ENCODE data around the gene SLC5A7.

Gene SLC5A7

DNA sequence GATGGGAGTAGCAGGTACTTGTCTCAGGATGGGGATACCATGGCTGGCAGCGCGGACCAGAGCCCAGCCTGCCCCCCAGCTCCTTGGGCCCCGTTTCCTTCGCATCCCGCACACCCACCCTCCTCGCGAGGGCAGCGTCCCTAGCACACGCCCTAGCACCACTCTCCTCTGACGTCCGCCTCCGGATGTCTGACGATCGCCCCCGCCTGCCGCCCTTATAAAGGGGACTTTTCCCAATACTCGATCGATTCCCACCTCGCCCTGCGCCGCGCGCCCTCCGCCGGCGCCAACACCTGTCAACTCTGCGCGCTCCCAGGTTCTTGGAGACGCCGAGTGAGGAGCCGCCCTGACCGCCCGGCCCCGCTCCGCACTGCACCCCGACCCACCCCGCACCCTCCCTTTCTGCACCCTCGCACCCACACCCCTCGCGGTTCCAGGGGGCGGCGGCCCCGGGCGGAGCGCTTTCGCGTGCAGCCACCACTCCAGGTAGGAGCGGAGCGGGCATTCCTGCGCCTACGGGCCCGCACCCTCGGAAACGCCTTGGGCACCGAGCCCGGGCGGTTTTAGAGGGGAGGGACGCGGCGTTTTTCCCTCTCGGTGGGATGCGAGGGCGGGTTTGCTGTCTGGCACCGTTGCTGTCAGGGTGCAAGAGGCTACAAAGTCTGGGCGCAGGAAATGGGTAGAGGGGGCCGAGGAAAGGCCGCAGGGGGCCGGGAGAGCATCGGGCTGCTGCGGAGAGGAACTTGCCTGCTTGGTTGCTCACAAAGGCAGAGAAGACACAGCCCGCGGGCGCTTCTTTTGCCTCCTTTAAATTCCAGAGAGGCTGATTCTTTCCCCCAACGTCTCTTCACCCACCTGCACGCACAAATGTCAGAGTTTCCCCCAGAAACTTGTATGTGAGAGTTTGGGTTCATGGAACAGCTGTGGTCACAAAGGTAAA lies at the start of gene SLC5A7:
TSS of gene SLC5A7 (plus strand) at position 247 of the 940 bp plus-strand sequence. CDS start 1,632 bp downstream, outside the sequence.
- DNase-seq: no peak

DNA sequence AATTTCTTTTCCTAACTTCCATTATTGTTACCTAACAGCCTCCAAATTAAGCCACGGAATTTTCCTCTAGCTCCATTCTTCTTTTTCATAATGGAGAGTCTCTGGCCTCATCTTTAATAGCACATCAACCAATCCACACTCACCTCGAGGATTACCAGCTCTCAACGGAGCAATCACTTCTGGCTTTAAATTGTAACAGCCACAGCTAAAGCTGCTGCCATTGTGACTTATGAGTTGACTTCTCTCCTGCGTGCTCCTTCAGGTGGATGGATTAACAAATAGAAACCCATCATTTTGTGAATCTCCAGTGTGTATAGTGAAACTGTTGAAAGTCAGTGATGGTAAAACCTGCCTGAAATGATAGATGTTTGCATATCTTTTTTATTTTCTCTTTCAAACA lies 24.9 kb upstream of the SLC5A7 start:
- no peak for DNase-seq

DNA sequence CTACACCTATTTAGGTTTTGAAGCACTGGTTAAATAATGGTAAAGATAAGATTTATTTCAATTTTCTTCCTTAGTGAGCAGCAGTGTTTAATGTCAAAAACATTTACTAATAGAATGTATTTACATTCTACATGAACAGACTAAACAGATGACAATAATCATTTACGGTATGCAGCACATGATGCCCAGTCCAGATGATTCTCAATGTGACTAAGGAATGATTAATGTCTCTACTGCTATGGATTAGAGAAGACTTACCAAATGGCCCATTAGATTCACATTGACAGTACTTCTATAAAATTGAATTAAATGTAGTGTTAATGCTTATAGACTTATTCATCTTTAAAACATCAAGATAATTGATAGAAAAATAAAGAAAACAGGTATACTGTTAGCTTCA lies 22.1 kb upstream of the SLC5A7 start:
- no peak for DNase-seq

DNA sequence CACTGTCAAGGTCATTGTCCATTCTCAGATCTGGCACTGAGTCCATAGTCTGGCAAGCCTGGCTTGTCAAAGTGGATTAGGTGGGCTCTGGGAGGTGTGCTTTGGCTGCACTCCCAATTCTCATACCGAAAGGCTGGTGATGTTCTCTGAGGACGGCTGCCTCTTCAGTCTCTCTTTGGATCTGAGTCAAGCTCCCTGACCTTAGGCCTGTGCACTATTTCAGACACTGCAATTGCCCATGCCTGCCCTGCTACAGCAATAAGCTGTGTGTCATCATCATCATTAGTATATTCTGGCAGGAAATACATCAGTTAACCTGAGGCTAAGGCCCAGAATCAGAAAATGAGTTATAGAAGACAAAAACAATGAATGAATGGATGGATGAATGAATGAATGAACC lies 1.6 kb upstream of the SLC5A7 start:
- no peak for DNase-seq

DNA sequence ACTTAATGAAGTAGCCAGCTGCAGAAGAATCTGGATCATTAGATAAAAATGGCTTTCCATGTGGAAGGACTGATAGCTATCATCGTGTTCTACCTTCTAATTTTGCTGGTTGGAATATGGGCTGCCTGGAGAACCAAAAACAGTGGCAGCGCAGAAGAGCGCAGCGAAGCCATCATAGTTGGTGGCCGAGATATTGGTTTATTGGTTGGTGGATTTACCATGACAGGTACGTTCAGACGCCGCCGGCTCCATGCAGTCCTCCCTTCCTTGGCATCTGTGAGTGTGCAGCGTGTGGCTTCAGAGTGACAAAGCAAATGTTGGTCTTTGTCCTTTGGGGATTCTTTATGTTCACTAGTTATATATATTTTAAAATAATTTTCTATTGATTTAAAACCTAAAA lies 1.8 kb downstream of the SLC5A7 start:
- DNase-seq: no peak

DNA sequence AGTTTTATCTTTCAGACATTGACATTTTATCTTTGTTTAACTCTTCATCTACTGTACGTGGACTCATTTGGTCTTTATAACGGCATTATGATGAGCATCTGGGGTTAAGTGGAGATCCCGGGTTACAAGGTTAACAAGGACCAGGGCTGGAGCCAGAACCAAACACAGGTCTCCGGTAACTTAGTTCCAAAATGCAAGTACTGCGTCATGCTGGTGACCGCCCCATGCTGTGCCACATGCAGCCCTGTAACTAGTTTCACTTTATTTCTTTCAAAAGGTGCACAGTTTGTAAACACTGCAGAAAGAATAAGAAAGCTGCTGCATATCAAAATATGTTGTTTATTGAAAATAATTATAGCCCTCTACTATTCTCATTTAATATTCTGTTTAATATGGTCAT lies 3.1 kb downstream of the SLC5A7 start:
- DNase-seq: no peak

DNA sequence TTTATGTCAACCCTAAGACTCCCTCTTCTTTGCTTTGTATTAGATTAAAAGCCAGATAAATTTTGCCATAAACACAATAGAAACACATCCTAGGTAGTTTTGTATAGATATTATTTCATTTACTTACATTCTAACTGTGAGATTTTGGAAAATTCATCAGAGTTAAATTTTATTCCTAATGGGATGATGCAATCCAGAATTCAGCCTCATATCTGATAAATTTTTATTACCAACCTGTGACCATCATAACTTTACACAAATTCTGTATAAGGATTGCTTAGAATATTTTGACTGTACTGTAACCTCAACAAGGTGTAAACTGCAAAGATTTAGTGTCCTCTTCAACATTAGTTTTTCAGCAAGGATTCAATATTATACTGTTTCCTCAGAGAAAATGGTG lies 4.4 kb downstream of the SLC5A7 start:
- DNase-seq: no peak

DNA sequence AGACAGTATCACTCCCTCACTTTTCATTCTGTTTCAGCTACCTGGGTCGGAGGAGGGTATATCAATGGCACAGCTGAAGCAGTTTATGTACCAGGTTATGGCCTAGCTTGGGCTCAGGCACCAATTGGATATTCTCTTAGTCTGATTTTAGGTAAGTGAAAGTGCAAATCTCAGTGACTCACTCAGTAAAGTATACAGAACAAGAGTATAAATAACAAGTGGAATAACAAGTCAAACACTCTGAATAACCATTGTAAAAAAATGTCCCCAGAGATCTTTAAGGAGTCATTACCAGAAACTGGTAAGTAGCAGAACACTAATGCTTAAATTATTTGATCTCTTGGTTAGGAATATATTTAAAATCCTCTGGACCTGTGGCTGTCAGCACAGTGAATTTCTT lies 5.7 kb downstream of the SLC5A7 start:
- DNase-seq: no peak

DNA sequence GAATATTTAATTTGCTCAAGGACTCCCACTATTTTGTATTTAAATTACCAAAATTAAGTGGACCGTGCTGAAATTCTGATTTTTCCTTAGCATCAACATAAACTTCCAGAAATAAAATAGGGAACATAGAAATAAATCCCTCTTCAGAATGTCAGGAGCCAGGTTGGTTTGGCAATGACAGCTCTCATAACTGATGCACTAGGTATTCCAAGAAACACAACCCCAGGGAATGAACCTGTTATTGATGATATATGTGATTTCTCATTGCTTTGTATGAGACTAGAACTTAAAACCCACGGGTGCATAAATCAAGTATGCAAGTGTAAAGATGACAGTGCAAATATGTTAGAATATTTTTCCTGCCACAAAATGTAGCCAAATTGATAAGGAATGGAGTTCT lies 12.8 kb downstream of the SLC5A7 start:
- DNase-seq: no peak

DNA sequence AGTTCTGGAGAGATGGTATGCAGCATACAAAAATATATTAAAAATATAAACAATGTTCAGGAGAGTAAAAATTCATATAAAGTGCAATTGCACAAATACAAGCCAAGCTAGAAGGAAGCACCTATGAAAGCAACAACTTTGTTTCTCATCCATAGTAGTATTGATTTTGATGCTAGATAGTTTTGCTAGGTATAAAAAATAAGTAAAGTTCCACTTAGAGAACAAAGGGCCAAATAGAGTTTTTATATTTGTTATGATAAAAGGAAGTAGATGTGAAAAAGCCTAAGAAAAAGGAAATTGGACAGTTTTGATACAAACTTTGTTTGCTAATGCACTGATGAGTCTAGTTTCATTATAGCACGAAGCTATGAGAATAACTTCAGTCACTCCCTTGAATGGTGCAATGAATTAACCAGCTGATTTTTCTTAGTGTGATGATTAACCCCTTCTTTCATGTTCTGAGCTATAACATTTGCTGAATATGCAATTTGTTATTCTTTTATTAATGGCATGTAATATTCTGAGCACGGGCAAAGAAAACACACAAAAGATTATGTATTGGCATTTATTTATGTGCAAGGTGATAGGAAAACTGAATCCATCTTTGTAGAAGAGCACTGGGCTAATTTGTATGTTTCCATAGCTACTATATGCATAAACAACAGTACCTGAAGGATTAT lies 24.7 kb downstream of the SLC5A7 start:
- DNase-seq: no peak

DNA sequence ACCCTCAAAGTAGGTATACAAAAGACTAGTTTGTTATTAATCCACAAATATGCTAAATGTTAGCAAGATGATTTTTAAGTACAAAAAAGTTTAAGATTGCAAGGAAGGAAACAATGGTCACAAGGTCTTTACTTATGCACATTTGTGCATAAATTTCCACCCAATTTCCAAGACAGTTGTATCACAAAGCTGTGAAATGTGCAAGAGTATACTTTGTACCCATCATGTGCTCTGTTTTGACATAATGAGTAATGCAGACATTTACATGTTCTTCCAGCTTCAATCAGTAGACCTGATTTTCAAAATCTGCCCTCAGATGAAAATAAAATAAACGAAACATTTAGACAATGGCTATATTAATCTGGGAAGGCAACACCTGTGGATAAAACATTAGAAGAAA lies 27.0 kb downstream of the SLC5A7 start:
- no peak for DNase-seq

DNA sequence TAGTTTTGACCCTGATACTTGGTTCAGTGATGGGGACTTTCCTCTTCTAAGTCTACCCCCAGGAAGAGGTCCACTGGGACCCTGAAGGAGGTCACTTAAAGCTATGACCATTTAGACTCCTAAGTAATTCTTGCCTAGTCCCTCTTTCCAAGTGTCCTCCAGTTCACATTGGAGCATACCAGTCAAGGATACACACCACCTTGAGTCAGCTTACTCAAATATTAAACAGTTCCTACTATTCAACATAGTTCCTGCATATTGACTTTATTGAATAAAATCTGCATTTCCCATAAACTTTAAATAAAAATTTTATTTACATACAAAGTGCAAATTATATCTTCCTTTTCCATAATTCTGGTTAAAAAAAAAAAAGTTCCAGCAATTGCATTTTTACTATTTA lies 36.3 kb downstream of the SLC5A7 start:
- DNase-seq: no peak

DNA sequence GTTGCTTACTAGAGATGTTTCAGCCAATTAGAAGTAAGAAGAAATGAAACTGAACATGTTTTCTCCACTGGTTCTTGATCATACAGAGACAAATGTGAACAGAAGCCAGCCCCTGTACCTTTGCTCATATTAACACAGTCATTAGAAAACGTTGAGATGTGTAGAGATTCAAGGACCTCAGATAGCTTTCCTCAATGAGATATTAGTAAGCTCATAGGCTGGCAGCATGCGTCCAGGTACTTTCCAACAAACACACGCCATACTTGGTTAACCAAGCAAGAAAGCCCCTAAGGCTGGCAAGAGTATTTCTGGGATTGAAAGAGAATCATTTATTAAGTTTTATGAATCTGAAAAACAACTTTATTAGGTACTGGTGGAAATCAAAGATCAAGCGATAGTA lies 37.5 kb downstream of the SLC5A7 start:
- no peak for DNase-seq

DNA sequence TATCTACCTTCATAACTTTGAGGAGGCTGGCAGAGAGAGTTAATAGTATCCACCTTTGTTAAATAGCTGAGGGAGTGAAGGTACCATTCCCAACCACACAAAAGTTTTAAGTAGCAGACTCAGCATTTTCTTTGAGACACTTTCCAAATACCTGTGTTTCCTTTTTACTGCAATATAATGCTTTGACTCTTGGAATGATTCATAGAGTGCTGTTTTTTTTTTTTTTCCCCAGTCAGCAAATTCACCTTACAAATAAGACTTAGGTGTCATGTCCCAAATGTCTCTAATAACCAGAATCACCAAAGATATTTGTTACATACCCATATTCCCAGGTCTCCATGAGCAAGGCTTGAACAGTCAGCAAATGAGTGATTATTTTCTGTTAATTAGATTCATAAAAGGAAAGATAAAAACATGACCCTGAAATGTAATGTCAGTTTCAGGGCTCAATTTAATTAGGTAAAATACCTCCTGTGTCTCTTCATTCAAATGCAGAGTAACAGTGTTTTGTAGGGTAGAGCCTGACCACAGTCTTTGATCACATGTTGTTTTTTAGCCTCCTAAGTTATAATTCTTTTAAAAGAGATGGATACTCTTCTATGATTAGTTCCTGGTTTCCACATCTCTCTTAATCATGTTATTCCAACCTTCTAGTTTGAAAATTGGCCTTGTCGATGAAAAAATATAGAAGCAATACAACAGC lies 39.9 kb downstream of the SLC5A7 start:
- DNase-seq: no peak

DNA sequence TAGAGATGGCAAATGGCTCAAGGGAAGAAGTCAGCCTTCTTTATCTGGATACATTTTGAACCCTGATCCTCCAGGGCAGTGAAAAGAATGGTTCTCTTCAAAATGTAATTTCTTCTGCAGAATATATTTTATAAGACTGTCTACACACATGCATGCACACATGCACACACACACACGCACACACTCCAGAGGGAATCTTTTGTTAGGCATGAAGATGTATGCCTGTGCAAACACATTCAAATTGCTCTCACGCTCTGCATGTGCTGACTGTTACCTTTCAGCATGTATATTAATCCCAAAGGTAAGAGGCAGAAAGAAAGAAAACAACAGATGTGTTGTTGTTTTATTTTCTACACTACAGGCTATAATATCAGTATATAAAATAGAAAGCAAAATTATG lies 43.2 kb downstream of the SLC5A7 start:
- DNase-seq: no peak

DNA sequence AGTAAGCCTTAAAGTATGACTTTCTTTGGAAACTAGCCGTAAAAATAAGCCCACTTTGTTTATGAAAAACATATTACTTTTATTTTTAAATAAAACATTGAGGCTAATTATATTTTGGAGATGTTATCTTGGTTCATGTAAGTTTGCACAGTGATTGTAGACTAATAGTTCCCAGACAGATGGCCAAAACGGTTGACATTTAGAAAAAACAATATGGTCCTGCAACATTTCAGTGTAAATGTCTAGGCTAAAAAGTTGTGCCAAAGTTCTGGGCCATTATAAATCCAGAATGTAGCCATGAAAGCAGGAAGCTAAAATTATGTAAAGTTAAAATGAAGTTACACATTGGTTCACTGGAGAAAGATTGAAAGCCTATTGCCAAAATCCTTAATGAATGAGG lies 43.6 kb downstream of the SLC5A7 start:
- no peak for DNase-seq

DNA sequence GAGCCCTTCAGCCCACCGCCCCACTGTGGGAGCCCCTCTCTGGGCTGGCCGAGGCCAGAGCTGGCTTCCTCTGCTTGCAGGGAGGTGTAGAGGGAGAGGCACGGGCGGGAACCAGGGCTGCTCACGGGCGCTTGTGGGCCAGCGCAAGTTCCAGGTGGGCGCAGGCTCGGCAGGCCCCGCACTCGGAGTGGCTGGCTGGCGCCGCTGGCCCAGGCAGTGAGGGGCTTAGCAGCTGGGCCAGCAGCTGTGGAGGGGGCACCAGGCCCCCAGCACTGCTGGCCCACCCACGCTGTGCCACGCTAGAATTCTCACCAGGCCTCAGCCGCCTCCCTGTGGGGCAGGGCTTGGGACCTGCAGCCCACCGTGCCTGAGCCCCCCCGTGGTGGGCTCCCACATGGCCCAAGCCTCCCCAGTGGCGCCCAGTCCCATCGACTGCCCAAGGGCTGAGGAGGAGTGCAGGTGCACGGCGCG lies 45.2 kb downstream of the SLC5A7 start:
- DNase-seq: no peak

DNA sequence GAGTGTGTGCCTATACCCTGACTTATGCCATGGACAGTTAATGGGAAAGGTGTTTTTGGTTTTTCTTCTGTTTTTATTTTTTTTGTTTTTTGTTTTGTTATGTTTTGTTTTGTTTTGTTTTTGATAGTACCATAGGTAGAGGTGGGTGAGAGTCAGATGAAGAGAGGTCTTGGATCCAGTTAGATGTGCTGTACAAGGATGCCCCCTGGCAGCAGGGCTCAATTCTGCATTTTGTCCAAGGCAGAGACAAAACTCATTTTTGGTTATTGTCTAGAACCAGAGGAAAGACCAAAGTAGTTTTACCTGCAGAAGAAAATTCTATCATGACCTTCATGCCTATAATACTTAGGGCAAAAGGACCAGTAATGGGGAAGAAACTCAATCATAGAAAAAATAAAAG lies 48.5 kb downstream of the SLC5A7 start:
- DNase-seq: no peak

DNA sequence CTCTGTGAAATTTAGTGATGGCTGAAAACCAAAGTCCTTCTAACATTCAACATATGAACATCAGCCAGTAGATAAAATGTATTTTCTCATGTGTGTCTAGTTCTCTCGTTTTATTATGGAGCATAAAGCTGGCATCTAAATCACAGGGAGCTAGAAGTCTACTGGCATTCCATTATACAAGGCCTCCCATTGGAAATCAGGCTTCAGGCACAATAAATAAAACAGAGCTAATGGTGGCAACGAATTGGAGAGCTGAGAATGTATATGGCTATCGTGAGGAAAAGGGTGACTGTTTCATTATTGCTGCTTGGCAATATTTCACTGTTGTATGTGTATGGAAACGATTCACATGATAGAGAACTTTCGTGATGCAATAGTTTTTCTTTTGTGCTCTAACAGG lies 62.4 kb downstream of the SLC5A7 start:
- no peak for DNase-seq

DNA sequence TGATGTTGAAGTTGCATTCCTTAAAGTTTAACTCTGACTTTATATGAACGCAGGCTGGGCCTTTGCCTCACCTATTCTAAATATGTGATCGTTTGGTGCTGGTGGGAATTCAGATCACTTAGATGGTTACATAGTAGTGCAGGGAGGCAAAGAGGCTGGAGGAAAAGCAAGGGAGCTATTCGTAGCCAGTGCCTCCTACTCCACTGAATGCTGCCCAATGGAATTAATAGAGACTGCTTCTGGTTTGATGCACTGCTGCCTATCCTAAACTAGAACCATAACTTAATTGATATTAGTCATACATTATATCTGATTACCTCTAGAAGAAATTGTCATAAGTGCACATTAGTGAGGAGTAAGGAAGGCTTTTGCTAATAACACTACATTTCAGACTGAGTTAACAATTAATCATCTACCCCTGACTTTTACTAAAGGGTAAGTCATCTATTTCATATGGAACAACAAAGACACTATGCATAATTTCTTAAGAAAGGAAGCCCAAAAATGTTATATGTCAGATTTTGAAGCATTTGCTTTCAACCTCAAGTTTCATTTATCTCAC lies 72.3 kb downstream of the SLC5A7 start:
- DNase-seq: no peak

DNA sequence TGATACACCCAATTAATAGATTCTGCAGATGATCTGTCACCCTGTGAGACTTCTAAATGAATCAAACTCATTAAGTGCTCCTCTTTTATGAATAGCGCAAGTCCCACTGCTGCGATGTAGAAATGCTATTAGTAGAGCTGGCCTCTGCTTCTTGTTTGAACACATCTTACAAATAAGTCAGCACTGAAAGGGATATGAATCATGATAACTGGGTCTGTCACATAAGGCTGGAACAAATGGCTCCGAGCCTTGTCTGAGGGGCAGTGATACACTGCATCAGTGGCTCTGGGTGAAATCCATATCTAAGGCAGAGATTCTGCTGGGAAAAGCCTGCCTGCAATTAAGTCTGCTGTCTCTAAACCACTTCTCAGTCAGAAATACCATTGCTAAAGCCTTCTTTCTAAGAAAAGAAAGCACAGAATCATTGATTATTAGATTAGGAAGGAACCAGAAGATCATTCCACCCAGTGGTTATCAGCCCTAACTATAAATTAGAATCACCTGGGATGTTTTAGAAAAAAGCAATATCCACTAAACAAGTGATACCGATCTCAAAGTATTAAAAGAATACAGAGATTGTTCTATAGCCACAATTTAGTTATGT lies 75.2 kb downstream of the SLC5A7 start:
- no peak for DNase-seq
